Gastroesophageal sphincter (tissue), 3 donors: ENCODE results near the gene NFAT5.

ENCODE experiments used
- POLR2AphosphoS5 ChIP-seq: sonication (generic); formaldehyde crosslinking; IDR thresholded peaks from one replicate; pipeline ENCODE4 v1.6.1; 2017; ENCODE audit warnings: antibody characterized with exemption
- TF ChIP-seq, protein P1 (sequence below), 4 experiments: fragments of 200-600 bp in 2 of 4; fragments of 450-650 bp in 2 of 4; sonication (generic) in 1 of 4; IDR thresholded peaks; one replicate each; pipeline ENCODE4 v1.5.1; 2017 to 2019; ENCODE audit warnings: antibody characterized with exemption in 4 of 4, mild to moderate bottlenecking in 2 of 4, moderate library complexity in 2 of 4

DNA sequence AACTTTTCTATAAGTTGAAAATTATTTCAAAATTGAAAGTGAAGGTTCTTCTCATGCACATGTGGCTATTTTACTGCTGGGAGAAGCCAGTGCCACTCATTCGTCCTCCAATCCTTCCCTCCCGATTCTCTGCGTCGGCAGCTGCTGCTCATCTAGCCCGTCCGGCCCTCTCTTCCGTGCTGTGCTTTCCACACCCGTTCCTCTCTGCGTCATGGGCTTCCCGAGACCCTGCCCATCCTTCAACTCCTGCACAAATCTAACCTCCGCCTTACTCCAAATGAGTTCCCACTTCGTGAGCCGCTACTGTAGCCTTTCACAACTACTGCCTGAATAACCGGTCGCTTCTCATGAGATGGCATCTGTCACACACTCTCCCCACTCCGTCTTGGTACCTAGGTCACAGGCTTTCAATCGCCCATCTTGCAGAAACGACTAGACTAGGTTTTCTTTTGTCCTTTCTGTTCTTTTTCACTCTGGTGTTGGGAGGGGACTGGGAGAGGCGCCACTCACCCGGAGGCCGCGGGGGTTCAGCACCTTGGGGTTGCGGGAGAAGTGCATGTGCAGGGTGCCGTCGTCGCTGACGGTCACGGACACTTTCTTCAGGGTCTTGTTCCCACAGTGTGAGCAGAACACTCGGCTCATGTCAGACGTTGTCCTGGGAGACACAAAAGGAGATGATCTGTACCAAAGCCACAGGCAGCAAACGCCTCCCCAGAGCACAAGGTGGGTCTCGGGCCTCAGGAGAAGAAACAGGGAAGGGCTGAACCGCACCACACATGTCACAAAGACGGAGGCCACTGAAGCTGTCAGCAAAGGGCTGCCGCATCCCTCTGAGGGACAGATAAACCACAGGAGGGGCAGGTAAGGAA, 178.8 kb downstream of the NFAT5 start:
- TF ChIP-seq, protein P1, sequence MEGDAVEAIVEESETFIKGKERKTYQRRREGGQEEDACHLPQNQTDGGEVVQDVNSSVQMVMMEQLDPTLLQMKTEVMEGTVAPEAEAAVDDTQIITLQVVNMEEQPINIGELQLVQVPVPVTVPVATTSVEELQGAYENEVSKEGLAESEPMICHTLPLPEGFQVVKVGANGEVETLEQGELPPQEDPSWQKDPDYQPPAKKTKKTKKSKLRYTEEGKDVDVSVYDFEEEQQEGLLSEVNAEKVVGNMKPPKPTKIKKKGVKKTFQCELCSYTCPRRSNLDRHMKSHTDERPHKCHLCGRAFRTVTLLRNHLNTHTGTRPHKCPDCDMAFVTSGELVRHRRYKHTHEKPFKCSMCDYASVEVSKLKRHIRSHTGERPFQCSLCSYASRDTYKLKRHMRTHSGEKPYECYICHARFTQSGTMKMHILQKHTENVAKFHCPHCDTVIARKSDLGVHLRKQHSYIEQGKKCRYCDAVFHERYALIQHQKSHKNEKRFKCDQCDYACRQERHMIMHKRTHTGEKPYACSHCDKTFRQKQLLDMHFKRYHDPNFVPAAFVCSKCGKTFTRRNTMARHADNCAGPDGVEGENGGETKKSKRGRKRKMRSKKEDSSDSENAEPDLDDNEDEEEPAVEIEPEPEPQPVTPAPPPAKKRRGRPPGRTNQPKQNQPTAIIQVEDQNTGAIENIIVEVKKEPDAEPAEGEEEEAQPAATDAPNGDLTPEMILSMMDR (IDR thresholded peaks at IDR 0.05), result no peak
- TF ChIP-seq POLR2AphosphoS5, result no peak
